Kidney (tissue), 14 donors: Measurements from ENCODE around the gene KIF17. TPM values are rescaled to one million over a fixed set of nuclear protein-coding genes. Genes with fewer than 3 reads are reported as not detected.

Source experiments
- DNase-seq, 5 donors: peaks; one replicate each; pipeline ENCODE4 v3.0.0-alpha.2; 2013 to 2020
- FAIRE-seq: peaks from 2 replicates; lab custom pipeline; 2012; peaks lifted over from hg19 to GRCh38; lab: Jason Lieb, UNC
- H3K27ac ChIP-seq, 2 donors: one replicate each; pipeline ENCODE4 v1.7.0; 2013; ENCODE audit warnings: low read depth in 2 of 2, low read length in 2 of 2, inconsistent platforms in 1 of 2
- H3K27me3 ChIP-seq: one replicate; pipeline ENCODE4 v1.7.1; 2013; ENCODE audit warnings: low read length, inconsistent platforms; ENCODE audit not compliant: control insufficient read depth, insufficient read depth
- H3K36me3 ChIP-seq, 3 donors: one replicate each; pipeline versions ENCODE4 v1.7.0 to v1.7.1; 2013; ENCODE audit warnings: low read length in 3 of 3, control low read depth in 1 of 3, inconsistent platforms in 1 of 3; ENCODE audit not compliant: insufficient read depth in 3 of 3, control insufficient read depth in 2 of 3
- H3K4me1 ChIP-seq, 3 donors: one replicate each; pipeline versions ENCODE4 v1.7.0 to v1.7.1; 2013; ENCODE audit warnings: low read length in 3 of 3, inconsistent platforms in 1 of 3, low read depth in 1 of 3; ENCODE audit not compliant: control insufficient read depth in 2 of 3, insufficient read depth in 2 of 3
- H3K4me3 ChIP-seq, 3 donors: one replicate each; pipeline versions ENCODE4 v1.7.0 to v1.8.1; 2013; ENCODE audit warnings: low read length in 3 of 3, control low read depth in 1 of 3, inconsistent platforms in 1 of 3
- H3K9ac ChIP-seq, 3 donors: one replicate each; pipeline versions ENCODE4 v1.7.0 to v1.7.1; 2013; ENCODE audit warnings: low read length in 3 of 3, control low read depth in 1 of 3, inconsistent platforms in 1 of 3
- H3K9me3 ChIP-seq, 3 donors: one replicate each; pipeline versions ENCODE4 v1.7.0 to v1.7.1; 2013; ENCODE audit warnings: low read length in 3 of 3, control low read depth in 1 of 3, inconsistent platforms in 1 of 3; ENCODE audit not compliant: control insufficient read depth in 2 of 3, insufficient read depth in 1 of 3
- intact Hi-C: fragments of 100-400 bp; cut with DNase I; formaldehyde crosslinking; loops from one replicate; pipeline ENCODE4 v1.11.1; 2022
- polyA plus RNA-seq: library from polyadenylated mRNA; stranded (reverse); fragments of 350-450 nt; fragmentation: Illumina TruSeq; extraction: RNeasy Lipid Tissue Mini Kit (QIAGEN cat#74804); gene quantifications from one replicate; pipeline ENCODE4 v1.2.3, GENCODE V29; 2014; ENCODE audit warnings: low read depth, low replicate concordance; ENCODE audit not compliant: insufficient read depth
- total RNA-seq: library from RNA; stranded (reverse); fragmentation: NEBNext Ultra II Directional; extraction: Animal tissue kit (Norgen Biotek cat#: 25700); gene quantifications from one replicate; pipeline ENCODE4 v1.2.1, GENCODE V29; 2021
- TF ChIP-seq, protein P1 (sequence below): IDR thresholded peaks from 3 replicates; pipeline ENCODE4 v1.5.1; 2012; ENCODE audit warnings: mild to moderate bottlenecking, moderate library complexity, borderline replicate concordance; ENCODE audit not compliant: insufficient read depth; ENCODE audit errors: extremely low read depth
- donor health status: control.
- donor health status: control.
- donor health status: control.
- donor health status: control.
- donor health status: control.
- donor health status: DM: yes; HTN: yes; CAD: no.
- donor health status: Normal renal cell carcinoma (clear cell type).

Gene KIF17
- total and polyA plus RNA-seq, 2 donors from 2014 or later: 3.7 to 4.9 TPM

DNA sequence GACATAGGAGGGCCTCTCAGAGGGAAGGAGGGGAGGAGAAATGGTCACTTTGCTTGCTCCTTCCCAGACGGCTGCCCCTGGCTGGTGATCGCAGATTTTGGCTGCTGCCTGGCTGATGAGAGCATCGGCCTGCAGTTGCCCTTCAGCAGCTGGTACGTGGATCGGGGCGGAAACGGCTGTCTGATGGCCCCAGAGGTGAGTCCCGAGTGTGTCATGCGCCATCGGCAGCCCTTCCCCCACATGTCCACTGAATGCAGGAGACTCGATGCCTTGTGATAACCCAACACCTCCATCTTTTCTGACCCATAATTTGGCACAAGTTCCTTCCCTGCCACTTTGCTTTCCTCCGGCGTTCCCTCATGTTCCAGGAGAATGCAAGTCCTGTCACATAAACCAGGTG is 69.4 kb downstream of the KIF17 start:
- intact Hi-C loops: no loop called here
- Histone ChIP-seq H3K27ac (no peak overlapping the region), H3K27me3 (no peaks in the 10 kb centered on the region), H3K36me3 (peaks cover 4 to 55% (median 52%) of the 10 kb centered on the region in 3 donors), H3K9me3 (no peaks in the 10 kb centered on the region), H3K4me3 (no peak overlapping the region), H3K9ac (no peak overlapping the region), H3K4me1 (no peaks in the 10 kb centered on the region)
- TF ChIP-seq, protein P1, sequence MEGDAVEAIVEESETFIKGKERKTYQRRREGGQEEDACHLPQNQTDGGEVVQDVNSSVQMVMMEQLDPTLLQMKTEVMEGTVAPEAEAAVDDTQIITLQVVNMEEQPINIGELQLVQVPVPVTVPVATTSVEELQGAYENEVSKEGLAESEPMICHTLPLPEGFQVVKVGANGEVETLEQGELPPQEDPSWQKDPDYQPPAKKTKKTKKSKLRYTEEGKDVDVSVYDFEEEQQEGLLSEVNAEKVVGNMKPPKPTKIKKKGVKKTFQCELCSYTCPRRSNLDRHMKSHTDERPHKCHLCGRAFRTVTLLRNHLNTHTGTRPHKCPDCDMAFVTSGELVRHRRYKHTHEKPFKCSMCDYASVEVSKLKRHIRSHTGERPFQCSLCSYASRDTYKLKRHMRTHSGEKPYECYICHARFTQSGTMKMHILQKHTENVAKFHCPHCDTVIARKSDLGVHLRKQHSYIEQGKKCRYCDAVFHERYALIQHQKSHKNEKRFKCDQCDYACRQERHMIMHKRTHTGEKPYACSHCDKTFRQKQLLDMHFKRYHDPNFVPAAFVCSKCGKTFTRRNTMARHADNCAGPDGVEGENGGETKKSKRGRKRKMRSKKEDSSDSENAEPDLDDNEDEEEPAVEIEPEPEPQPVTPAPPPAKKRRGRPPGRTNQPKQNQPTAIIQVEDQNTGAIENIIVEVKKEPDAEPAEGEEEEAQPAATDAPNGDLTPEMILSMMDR: no peak
- FAIRE-seq: no peak
- no peak for DNase-seq

DNA sequence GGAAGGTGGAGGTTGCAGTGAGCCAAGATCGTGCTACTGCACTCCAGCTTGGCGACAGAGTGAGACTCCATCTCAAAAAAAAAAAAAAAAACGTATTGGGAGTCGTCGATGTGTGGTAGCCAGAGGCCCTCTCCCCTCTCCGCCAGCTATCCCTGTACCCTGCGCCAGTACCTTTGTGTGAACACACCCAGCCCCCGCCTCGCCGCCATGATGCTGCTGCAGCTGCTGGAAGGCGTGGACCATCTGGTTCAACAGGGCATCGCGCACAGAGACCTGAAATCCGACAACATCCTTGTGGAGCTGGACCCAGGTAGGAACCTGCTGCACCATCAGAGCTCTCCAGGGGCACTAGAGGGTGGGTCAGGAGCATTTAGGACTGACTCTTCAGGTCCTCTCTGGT is 72.4 kb downstream of the KIF17 start:
- Histone ChIP-seq H3K4me1 (no peaks in the 10 kb centered on the region), H3K9me3 (no peaks in the 10 kb centered on the region), H3K9ac (no peak overlapping the region), H3K4me3 (no peak overlapping the region), H3K27me3 (no peaks in the 10 kb centered on the region), H3K27ac (no peak overlapping the region), H3K36me3 (peaks cover 4 to 52% (median 49%) of the 10 kb centered on the region in 3 donors)
- TF ChIP-seq, protein P1: no peak
- no peak for FAIRE-seq
- intact Hi-C loops: no loop called here
- DNase-seq: no peak

DNA sequence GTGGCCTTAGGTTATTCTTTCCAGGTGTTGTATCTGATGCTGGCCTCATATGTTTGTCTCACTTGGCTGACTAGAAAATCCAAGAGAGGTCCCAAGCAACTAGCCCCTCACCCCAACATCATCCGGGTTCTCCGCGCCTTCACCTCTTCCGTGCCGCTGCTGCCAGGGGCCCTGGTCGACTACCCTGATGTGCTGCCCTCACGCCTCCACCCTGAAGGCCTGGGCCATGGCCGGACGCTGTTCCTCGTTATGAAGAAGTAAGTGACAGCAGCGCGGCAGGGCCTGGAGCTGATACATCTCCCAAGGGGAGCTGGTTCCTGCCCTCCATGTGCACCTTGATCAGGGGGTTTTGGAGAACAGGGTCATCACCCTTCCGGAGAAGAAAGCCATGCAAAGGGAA is 73.4 kb downstream of the KIF17 start:
- DNase-seq (no peak), FAIRE-seq (no peak)
- Histone ChIP-seq H3K27me3 (no peaks in the 10 kb centered on the region), H3K36me3 (peaks cover 7 to 50% (median 49%) of the 10 kb centered on the region in 3 donors), H3K9me3 (no peaks in the 10 kb centered on the region), H3K27ac (no peak overlapping the region), H3K9ac (no peak overlapping the region), H3K4me1 (no peaks in the 10 kb centered on the region), H3K4me3 (no peak overlapping the region)
- intact Hi-C loops: no loop called here
- TF ChIP-seq, protein P1: no peak

DNA sequence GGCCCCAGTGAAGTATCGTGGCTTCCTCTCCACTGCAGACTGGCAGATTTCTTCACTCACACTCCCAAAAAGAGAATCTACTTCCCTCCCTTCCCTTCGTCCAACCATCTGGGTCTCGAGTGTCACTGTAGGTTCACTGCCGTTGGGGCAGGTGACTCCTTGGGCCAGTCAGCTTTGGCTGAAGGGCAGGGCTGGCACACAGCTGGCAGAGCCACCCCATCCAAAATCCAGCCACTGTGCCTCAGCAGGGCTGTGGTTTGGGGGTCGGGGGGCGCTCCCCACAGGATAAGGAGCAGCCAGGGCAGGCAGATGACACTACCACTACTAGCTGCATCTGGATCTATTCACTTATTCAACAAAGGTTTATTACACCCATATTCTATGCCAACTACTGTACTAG is 74.7 kb downstream of the KIF17 start:
- DNase-seq (no peak), FAIRE-seq (no peak)
- Histone ChIP-seq H3K4me1 (no peaks in the 10 kb centered on the region), H3K4me3 (no peak overlapping the region), H3K36me3 (peaks cover 8 to 49% (median 41%) of the 10 kb centered on the region in 3 donors), H3K27ac (no peak overlapping the region), H3K9ac (no peak overlapping the region), H3K27me3 (no peaks in the 10 kb centered on the region), H3K9me3 (no peaks in the 10 kb centered on the region)
- intact Hi-C loops: no loop called here
- TF ChIP-seq, protein P1: no peak
